Endothelial cell of umbilical vein (primary cell): Measurements from ENCODE around the gene ARID1B. TPM values are rescaled to one million over a fixed set of nuclear protein-coding genes. Genes with fewer than 3 reads are reported as not detected.

Experiments used
- BruUV-seq: library from RNA; stranded (reverse); fragments of 400-500 nt; replicated peaks from 2 replicates; lab custom pipeline; 2021; lab: Mats Ljungman, UMichigan
- CTCF ChIA-PET: fragments of 300-600, 350-600 bp; sonication (Branson Sonifier 250); formaldehyde crosslinking; loops from one replicate; lab custom pipeline; 2021; ENCODE audit warnings: antibody characterized with exemption, inconsistent platforms; lab: Charles Lee
- POLR2A ChIA-PET: fragments of 300-600, 350-600 bp; sonication (Branson Sonifier 250); formaldehyde crosslinking; loops from one replicate; lab custom pipeline; 2021; ENCODE audit warnings: antibody characterized with exemption, inconsistent platforms; lab: Charles Lee
- DNase-seq: peaks from one replicate; pipeline ENCODE4 v3.0.0-alpha.2; 2011; ENCODE audit warnings: low read depth, low spot score
- FAIRE-seq: peaks from 2 replicates; lab custom pipeline; 2011; peaks lifted over from hg19 to GRCh38; lab: Jason Lieb, UNC
- H2AFZ ChIP-seq: 2 replicates; pipeline ENCODE4 v1.6.0; 2012; ENCODE audit warnings: low read depth, low read length, control low read depth, inconsistent platforms
- H3K27ac ChIP-seq: 2 replicates; pipeline ENCODE4 v1.5.1; 2011; ENCODE audit warnings: low read depth, mild to moderate bottlenecking, control low read depth, low read length, moderate library complexity; ENCODE audit not compliant: insufficient read depth
- H3K27me3 ChIP-seq, 2 experiments: 2 replicates each; pipeline versions ENCODE4 v1.6.0 to v1.6.1; 2011; ENCODE audit warnings: low read length in 2 of 2, mixed read lengths in 1 of 2; ENCODE audit not compliant: control insufficient read depth in 2 of 2, insufficient read depth in 2 of 2
- H3K36me3 ChIP-seq, 2 experiments: 2 replicates in 1 of 2; 3 replicates in 1 of 2; pipeline ENCODE4 v1.5.1; 2011; ENCODE audit warnings: low read length in 2 of 2, mild to moderate bottlenecking in 1 of 2, moderate library complexity in 1 of 2; ENCODE audit not compliant: control insufficient read depth in 2 of 2, insufficient read depth in 2 of 2; ENCODE audit errors: extremely low read depth in 1 of 2
- H3K4me1 ChIP-seq: 3 replicates; pipeline ENCODE4 v1.5.1; 2011; ENCODE audit warnings: mild to moderate bottlenecking, low read length; ENCODE audit not compliant: control insufficient read depth, insufficient read depth; ENCODE audit errors: extremely low read depth
- H3K4me2 ChIP-seq: 2 replicates; pipeline ENCODE4 v1.6.1; 2011; ENCODE audit warnings: low read length, control low read depth, mixed read lengths; ENCODE audit not compliant: insufficient read depth
- H3K4me3 ChIP-seq, 3 experiments: fragments of 200-600 bp in 1 of 3; sonication (generic), shearing (Covaris generic) in 1 of 3; replicated peaks in 1 of 3; 2 replicates each; pipeline ENCODE4 v1.5.1; 2011 to 2016; ENCODE audit warnings: control low read depth in 3 of 3, low read length in 3 of 3, mild to moderate bottlenecking in 2 of 3, inconsistent platforms in 1 of 3, low read depth in 1 of 3, moderate library complexity in 1 of 3; ENCODE audit not compliant: insufficient read depth in 1 of 3
- H3K79me2 ChIP-seq: 2 replicates; pipeline ENCODE4 v1.6.0; 2012; ENCODE audit warnings: low read length, inconsistent platforms; ENCODE audit not compliant: control insufficient read depth, insufficient read depth
- H3K9ac ChIP-seq: replicated peaks from 2 replicates; pipeline ENCODE3; 2011; ENCODE audit warnings: low read length, control low read depth; ENCODE audit not compliant: insufficient read depth; ENCODE audit errors: extremely low read depth
- H3K9me1 ChIP-seq: replicated peaks from 3 replicates; pipeline ENCODE4 v1.6.0; 2011; ENCODE audit warnings: mild to moderate bottlenecking, low read length; ENCODE audit not compliant: control insufficient read depth, insufficient read depth; ENCODE audit errors: extremely low read depth
- H3K9me3 ChIP-seq: replicated peaks from 2 replicates; pipeline ENCODE4 v1.5.1; 2012; ENCODE audit warnings: low read length, inconsistent platforms; ENCODE audit not compliant: control insufficient read depth, insufficient read depth
- H4K20me1 ChIP-seq: replicated peaks from 2 replicates; pipeline ENCODE3; 2011; ENCODE audit warnings: mild to moderate bottlenecking, low read length; ENCODE audit not compliant: control insufficient read depth, insufficient read depth; ENCODE audit errors: extremely low read depth
- CTCF ChIP-seq, 2 donors: IDR thresholded peaks; 1 replicate in 1 of 2; 2 replicates in 1 of 2; pipeline ENCODE4 v1.5.1; 2011; ENCODE audit warnings: low read length in 2 of 2, mild to moderate bottlenecking in 2 of 2, moderate library complexity in 2 of 2, control low read depth in 1 of 2, inconsistent platforms in 1 of 2, low read depth in 1 of 2; ENCODE audit not compliant: insufficient read depth in 1 of 2; ENCODE audit errors: extremely low read depth in 1 of 2
- EZH2 ChIP-seq: IDR thresholded peaks from 2 replicates; pipeline ENCODE4 v1.6.1; 2012; ENCODE audit warnings: borderline replicate concordance, low read depth, mild to moderate bottlenecking, moderate library complexity, low read length, inconsistent platforms; ENCODE audit not compliant: severe bottlenecking
- FOS ChIP-seq: IDR thresholded peaks from 2 replicates; pipeline ENCODE4 v1.6.1; 2011; ENCODE audit warnings: mild to moderate bottlenecking, low read length, moderate library complexity, borderline replicate concordance; ENCODE audit not compliant: insufficient read depth
- GATA2 ChIP-seq: IDR thresholded peaks from 2 replicates; pipeline ENCODE4 v1.7.0; 2011; ENCODE audit warnings: low read depth, mild to moderate bottlenecking, moderate library complexity, mixed read lengths, low read length; ENCODE audit not compliant: insufficient read length, insufficient read depth
- JUN ChIP-seq: IDR thresholded peaks from 2 replicates; pipeline ENCODE4 v1.6.1; 2011; ENCODE audit warnings: borderline replicate concordance, low read depth; ENCODE audit not compliant: insufficient read length, insufficient read depth
- MAX ChIP-seq: IDR thresholded peaks from 2 replicates; pipeline ENCODE4 v1.6.1; 2011; ENCODE audit not compliant: insufficient read depth, insufficient read length
- MYC ChIP-seq: IDR thresholded peaks from one replicate; pipeline ENCODE4 v1.6.1; 2011; ENCODE audit warnings: mild to moderate bottlenecking, low read depth, low read length
- POLR2A ChIP-seq: IDR thresholded peaks from 2 replicates; pipeline ENCODE4 v1.6.1; 2012; ENCODE audit warnings: low read depth, mild to moderate bottlenecking, control low read depth, low read length
- POLR2AphosphoS5 ChIP-seq: IDR thresholded peaks from 2 replicates; pipeline ENCODE4 v1.6.1; 2012; ENCODE audit warnings: low read depth, mild to moderate bottlenecking, control low read depth, low read length, moderate library complexity; ENCODE audit not compliant: insufficient read depth
- dilution Hi-C: fragments of 300-500 bp; cut with MboI; formaldehyde crosslinking; loops from one replicate; pipeline ENCODE4 v1.15.0; 2019; ENCODE audit warnings: low sequenced_read_pairs; ENCODE audit not compliant: extremely low pct_ligation_motif_present
- intact Hi-C: fragments of 100-400 bp; cut with micrococcal nuclease; formaldehyde crosslinking; loops from one replicate; pipeline ENCODE4 v1.10.0; 2022
- polyA plus RNA-seq, 4 experiments: library from polyadenylated mRNA; depleted of rRNA in 3 of 4; stranded (reverse) in 3 of 4; unstranded in 1 of 4; fragments of >200 nt; gene quantifications; 2 replicates each; pipeline versions ENCODE4 v1.2.1 to v1.2.3, GENCODE V29; 2011 to 2012; ENCODE audit warnings: missing spikeins in 1 of 4
- total RNA-seq: library from RNA; stranded (reverse); gene quantifications from 2 replicates; pipeline ENCODE4 v1.2.3, GENCODE V29; 2021

ARID1B gene
- total and polyA plus RNA-seq, 2 donors (not counting 3 experiments of a cell fraction or from before 2014, with no cell fraction given): 21.8 to 89.5 TPM

GRCh38 chr6:157058574-157058973 is 281.4 kb downstream of the ARID1B start:
- no TSS peak for BruUV-seq
- H3K9me1 ChIP-seq: no peaks in the 10 kb centered on the region
- no peak for TF ChIP-seq EZH2
- no peak for TF ChIP-seq CTCF (IDR thresholded peaks at IDR 0.05; ENCODE audit: extremely low read depth in 1 of 2, insufficient read depth in 1 of 2, low read depth in 1 of 2, low read length in 2 of 2)
- TF ChIP-seq MAX: no peak
- TF ChIP-seq JUN: no peak
- no peak for TF ChIP-seq FOS
- TF ChIP-seq GATA2: no peak
- TF ChIP-seq POLR2AphosphoS5: no peak
- no peak for TF ChIP-seq MYC
- TF ChIP-seq POLR2A: no peak
- DNase-seq (no peak), FAIRE-seq (no peak)
- H3K27me3 ChIP-seq: no peaks in the 10 kb centered on the region
- ChIA-PET POLR2A (no interaction called here), CTCF (interaction anchor here (1.2 to 1.6 kb wide), 2 partner anchors 13 to 24 kb away, joined by 4 to 15 read pairs; no protein-coding TSS in a partner anchor)
- peaks cover 10% of the 10 kb centered on the region for H3K4me1 ChIP-seq
- intact Hi-C loops (no loop called here), dilution Hi-C loops (no loop called here)
- H3K79me2 ChIP-seq: no peaks in the 10 kb centered on the region
- no peaks in the 10 kb centered on the region for H3K9me3 ChIP-seq
- H2AFZ ChIP-seq: no peak overlapping the region
- no peak overlapping the region for H3K27ac ChIP-seq
- H4K20me1 ChIP-seq: no peaks in the 10 kb centered on the region
- H3K9ac ChIP-seq: no peak overlapping the region
- no peak overlapping the region for H3K4me3 ChIP-seq
- H3K4me2 ChIP-seq: no peak overlapping the region
- no peaks in the 10 kb centered on the region for H3K36me3 ChIP-seq
